ENCODE measurements around the gene INPP5F.

- no peak for TF ChIP-seq CTCF (IDR thresholded peaks at IDR 0.05)
- TF ChIP-seq POLR2AphosphoS5 (IDR thresholded peaks at IDR 0.05; ENCODE audit: low read depth, low read length): no peak
- no peak for TF ChIP-seq EP300 (IDR thresholded peaks at IDR 0.05; ENCODE audit: borderline replicate concordance in 1 of 2, low read depth in 1 of 2, low read length in 1 of 2)
- no peak for TF ChIP-seq RAD21 (IDR thresholded peaks at IDR 0.05; ENCODE audit: low read length)
- TF ChIP-seq FOXM1 (IDR thresholded peaks at IDR 0.05; ENCODE audit: low read depth): no peak
Measured at GRCh38 chr10:119768455-119769094, 42.7 kb downstream of the INPP5F start.

Measured in SK-N-SH (cell line).